GM21786 (cell line): ENCODE measurements around the gene HMCN1.

Experiments used
- ATAC-seq: cut with Tn5 transposase; IDR thresholded peaks from one replicate; pipeline ENCODE4 v1.9.1; 2021; ENCODE audit not compliant: unreplicated experiment

Gene HMCN1

GRCh38 chr1:186215636-186216035 is 481.4 kb downstream of the HMCN1 start:
- no peak for ATAC-seq

DNA sequence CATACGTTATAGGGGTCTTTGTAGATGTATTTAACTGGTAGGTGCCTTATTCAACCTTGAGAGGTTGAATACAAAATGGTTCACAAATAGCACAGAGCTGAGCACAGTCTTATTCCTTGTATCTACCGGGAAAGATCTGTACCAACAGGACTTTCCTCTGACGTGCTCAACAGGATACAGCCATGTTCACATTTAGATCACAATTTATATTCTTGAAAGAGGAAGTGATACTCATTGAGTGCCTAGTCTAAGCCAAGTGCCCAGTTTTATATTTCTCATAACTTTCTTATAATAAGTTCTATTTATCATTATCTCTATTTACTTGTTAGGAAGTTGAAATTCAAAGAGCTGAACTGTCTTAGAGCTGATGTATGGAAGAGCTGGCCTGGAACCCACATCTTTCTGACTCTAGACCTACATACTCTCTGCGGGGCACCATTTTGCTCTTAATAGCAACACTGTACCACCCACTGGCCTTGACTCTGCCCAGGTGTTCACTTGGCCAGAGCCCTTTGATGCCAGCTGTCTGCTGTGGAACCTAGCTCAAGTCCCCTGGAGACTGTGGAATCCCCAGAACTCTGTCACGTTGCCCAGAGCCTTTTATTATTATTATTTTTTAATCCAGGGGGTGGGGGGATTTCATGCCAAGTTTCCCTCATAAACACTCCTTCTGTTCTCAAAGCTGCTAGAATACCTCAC is 484.6 kb downstream of the HMCN1 start:
- ATAC-seq, result peak; percentile 85

- ATAC-seq, result no peak
These were observed 485.9 kb downstream of the HMCN1 start for GRCh38 chr1:186220067-186220466.

- ATAC-seq, result no peak
These were observed 486.7 kb downstream of the HMCN1 start for GRCh38 chr1:186220911-186221310.

GRCh38 chr1:186225096-186225495 is 490.9 kb downstream of the HMCN1 start:
- no peak for ATAC-seq

DNA sequence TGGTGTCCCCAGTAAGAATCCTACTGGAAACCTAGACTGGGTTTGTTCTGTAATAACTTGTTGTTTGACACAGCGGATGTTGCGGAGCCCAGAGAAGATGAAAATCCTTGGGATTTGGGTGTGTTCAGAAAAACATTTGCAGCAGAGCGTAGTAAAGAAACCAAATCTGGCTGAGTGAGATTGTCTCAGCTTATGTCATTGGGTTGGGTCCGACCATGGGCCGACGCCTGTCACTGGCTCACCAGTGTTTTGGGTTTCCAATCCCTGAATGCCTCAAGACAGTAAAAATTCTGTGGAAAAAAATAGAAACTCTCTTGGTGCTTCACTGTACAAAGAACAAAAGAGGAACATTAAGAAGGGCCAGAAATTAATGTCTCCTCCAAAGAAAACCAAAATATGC is 494.6 kb downstream of the HMCN1 start:
- no peak for ATAC-seq

DNA sequence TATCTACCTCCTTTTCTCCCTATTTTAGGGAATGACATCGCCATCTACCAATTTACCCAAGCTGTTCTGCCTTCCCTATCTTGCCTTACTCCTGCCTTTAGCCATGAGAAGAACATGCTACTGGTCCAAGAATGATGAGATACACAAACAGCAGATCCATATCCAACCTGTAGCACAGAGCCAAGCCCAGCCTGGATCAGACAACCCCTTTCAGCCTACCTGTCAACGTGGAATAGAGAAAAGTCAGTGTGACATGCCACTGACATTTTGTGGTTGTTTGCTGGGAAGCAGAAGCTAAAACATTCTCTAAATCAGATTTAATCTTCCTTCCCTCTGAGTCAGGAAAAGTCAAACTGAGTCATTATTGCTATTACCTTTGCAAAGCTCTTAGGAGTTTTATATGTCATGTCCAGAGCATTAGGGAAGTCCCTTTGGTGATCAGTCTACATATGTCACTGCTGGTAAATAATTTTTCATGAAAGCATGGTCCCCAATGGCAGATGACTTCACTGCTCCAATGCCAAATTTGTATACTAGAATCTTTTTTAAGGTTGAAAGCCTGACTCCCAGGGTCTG is 497.8 kb downstream of the HMCN1 start:
- no peak for ATAC-seq

DNA sequence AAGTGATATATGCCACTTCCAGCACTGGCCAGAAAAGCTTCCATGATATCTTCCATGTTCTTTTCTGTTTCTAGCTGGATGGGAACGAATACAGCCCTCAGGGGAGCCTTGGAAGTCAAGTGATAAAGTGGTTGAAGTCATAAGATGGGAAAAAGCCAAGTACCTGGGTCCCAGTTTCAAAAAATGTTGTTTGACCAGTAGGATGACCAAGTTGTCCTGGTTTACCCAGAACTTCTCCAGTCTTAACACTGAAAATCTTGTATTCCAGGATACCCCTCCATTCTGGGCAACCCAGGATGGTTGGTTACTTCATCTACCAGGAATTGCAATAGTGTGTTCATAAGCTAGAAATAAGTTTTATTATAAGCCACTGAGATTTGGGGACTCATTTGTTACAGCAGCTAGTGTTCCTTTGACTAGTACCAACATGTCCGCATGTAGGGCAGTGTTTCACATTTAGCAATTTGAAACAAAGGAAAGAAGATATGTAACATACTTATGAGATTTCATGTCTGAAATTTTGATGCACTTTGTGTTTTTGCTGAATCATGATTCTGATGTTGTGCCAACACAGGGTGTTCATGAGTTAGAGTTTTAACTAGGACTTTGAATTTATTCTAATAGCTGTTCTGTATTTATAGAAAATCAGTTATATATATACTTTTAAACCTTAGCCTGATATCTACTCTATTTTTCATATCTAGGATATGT is 500.9 kb downstream of the HMCN1 start:
- no peak for ATAC-seq

- no peak for ATAC-seq
These were observed 501.5 kb downstream of the HMCN1 start for GRCh38 chr1:186235696-186236095.

GRCh38 chr1:186236921-186237320 is 502.7 kb downstream of the HMCN1 start:
- ATAC-seq, result no peak

DNA sequence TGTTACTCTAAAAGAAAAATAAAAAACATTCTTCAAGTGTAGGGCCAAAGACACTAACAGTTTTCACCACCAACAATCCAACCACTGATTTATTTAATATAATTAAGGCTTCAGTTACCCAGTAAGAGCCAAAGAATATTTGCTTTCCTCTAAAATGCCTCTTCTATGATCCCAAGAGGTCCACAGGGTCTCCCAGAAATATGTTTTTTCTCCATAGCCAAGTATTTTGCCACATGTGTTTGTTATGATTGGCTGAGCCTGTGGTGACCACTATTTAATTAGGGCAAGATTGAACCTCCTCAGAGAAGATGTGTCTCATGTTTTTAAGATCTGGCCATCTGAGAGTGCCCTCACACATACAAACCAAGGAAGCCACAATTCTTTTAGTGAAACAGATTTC is 505.0 kb downstream of the HMCN1 start:
- ATAC-seq, result no peak

DNA sequence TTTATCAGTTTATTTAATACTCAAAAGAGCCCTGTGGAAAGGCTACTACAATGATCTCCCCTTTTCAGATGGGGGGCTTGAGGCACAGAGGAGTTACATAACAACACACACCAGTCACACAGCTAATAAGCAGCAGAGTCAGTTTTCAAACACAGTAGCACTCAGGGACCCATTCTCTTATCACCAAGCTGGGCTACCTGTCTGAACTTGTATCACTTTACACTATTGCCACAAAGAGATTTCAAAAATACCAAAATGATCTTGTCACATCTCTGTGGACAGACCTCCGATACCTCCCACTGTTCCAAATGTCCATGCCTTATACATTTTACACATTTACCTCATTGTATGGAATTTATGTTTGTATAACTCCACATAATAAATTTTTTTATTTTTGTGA is 506.2 kb downstream of the HMCN1 start:
- ATAC-seq, result no peak
